Stimulated activated CD8-positive, alpha-beta memory T cell treated with anti-CD3 and anti-CD28 coated beads, Interleukin-15, amount 100 ng/mL, for 48 hours (primary cell): ENCODE data around the gene LRCH3.

Source experiments
- DNase-seq, 2 donors: peaks; one replicate each; pipeline ENCODE4 v3.0.0-alpha.2; 2020; ENCODE audit warnings: low read depth in 2 of 2

Gene LRCH3

DNA sequence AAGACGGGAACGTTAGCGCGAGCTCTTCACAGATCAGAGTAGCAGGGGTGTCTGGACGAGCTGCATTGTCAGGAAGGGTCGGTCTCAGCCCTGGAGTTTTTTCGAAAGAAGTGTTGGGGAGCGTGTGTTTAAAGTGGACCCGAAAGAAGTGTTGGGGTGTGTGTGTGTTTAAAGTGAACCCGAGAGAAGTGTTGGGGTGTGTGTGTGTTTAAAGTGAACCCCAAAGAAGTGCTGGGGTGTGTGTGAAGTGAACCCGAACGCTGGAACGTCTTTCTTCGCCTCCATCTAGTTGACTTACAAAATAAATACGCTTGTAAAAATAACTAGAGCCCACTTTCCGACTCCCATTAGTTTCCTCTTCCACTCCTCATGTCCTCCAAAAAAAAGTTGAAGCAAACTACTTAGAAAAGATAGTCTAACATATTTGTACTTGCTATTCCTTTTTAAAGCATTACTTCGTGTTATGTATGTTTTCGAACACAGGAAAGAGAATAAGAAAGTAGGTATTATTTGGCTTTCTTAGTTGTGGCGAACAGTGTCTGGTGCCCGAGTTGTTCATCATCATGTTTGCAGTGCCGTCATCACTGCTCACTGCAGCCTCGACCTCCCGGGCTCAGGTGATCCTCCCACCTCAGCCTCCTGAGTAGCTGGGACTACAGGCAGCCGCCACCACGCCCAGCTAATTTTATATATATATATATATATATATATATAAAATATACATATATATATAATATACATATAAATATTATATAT lies 1.0 kb downstream of the LRCH3 start:
- DNase-seq: peak in 1 of 2 donors; percentile 11

DNA sequence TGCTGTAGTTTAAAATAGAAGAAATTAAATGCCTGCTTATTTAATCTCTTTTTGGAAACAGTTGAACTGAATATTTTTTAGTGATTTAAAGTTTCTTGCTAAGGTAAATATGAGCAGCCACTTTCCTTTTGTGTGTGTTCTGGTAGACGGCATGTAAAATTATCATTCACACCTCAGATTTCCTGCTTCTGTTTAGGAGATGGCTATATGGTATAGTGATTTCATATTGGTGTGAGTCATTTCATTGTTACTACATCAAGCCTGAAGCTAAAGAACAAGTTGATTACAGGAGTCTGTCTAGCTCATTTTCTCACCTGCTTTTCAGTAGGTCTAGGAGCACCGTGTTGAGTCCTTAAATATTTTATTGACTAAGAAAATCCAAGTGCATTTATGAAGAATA lies 2.2 kb downstream of the LRCH3 start:
- no peak for DNase-seq

DNA sequence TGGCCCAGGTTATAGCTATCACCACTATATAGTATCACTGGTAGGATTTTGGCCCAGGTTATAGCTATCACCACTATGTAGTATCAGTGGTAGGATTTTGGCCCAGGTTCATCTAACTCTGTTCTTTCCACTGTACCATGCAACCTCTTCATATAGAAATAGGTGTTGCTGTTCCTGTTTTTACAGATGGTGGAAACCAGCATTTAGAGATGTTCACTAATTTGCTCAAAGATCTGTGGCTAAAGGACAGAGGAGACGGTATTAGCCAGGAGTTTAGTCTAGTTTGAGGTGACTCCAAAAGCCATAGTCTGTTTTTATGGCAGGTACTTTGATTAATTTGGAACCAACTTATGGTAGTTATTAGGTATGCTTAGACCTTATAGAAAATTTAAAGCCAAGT lies 3.1 kb downstream of the LRCH3 start:
- DNase-seq: no peak

DNA sequence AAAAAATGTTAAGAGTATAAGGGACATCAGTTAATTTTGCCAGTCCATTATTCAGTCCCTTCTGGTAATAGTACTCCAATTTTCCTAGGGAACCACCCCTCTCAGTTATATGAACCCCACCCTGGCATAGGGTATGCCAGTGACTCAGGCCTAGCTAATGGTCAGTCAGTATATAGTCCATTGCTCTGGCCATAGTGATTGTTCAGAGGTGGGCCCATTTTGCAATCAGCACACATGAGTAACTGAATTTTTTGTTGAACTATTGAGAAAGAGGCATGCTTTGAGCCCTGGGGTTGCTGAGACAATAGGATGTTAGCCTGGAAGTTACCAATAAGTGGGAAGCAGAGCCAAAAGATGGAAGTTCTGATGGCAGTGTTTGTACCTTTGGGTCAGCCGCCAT lies 4.1 kb downstream of the LRCH3 start:
- no peak for DNase-seq

DNA sequence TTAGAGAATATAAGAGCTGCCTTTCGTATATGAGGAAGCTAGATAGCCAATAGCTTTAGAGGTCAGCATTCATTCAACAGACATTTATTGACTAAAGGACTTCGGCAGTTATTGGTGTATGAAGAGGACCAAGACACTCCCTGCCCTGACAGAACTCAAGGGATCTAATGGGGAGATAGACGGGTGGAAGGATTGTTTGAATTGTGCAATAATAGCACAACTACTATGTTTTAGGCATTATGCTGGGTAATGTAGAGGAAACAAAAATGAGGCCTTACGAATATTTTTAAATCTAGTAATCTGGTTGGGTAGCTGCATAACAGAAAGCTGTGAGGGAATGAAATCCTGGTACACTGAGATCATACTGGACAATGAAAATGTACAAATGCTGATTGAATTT lies 5.0 kb downstream of the LRCH3 start:
- no peak for DNase-seq

DNA sequence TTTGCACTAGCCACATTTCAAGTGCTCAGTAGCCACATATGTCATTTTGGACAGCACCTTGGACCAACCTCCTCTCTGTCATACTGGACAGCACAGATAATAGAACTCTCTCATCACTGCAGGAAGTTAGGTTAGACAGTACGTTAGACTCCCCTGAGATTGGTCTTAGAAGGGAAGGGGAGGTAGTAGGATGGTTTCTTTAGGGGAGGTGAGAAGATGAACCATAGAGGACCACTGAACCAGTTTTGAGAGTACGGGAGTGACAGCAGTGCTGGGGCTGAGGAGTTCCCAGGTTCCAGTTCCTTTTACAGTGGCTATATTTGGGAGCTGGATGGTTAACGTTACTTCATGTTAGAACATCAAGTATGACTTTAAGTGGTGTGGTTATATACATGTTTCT lies 7.8 kb downstream of the LRCH3 start:
- DNase-seq: no peak

DNA sequence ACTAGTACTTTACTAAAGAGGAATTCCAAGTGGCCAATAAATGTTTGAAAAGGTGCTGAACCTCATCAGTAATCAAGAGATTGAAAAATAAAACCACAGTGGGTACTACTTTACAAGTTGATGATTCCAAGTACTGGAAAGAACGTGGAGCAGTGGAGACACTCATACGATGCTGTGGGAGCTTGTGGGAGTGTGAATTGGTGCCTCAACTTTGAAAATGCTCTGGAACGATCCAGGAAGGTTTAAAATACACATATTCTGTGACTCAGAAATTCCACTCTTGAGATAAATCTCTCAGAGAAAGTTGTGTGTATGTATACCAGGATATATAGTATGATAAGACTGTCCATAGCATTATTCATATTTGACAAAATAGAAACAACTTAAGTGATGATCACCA lies 9.3 kb downstream of the LRCH3 start:
- DNase-seq: no peak

DNA sequence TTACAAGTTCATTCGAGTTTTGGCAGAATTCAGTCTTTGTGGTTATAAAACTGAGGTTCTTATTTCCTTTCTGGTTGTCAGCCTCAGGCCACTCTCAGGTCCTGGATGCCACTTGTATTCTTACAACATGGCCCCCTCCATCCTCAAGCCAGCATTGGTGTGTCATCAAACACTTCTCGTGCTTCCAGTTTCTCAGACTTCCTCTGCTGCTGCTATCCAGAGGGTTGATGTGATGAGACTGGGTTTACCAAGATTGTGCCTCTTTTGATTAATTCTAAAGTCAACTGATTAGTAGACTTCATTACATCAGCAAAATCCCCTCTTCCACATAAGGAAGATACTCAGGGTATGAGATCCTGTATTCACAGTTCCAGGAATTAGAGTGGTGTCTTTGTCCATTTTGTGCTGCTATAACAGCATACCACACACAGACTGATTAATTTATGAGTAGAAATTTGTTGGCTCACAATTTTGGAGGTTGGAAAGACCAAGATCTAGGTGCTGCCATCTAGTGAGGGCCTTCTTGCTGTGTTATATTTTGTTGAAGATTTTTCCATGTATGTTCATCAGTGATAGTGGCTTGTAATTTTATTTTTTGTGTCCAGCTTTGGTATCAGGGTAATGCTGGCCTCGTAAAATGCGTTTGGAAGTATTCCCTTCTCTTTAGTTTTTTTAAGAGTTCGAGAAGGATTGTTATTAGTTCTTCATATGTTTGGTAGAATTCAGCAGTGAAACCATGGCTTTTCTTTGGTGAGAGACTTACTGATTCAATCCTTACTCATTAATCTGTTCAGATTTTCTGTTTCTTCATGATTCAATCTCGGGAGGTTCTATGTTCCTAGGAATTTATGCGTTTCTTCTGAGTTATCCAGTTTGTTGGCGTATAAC lies 11.1 kb downstream of the LRCH3 start:
- no peak for DNase-seq

DNA sequence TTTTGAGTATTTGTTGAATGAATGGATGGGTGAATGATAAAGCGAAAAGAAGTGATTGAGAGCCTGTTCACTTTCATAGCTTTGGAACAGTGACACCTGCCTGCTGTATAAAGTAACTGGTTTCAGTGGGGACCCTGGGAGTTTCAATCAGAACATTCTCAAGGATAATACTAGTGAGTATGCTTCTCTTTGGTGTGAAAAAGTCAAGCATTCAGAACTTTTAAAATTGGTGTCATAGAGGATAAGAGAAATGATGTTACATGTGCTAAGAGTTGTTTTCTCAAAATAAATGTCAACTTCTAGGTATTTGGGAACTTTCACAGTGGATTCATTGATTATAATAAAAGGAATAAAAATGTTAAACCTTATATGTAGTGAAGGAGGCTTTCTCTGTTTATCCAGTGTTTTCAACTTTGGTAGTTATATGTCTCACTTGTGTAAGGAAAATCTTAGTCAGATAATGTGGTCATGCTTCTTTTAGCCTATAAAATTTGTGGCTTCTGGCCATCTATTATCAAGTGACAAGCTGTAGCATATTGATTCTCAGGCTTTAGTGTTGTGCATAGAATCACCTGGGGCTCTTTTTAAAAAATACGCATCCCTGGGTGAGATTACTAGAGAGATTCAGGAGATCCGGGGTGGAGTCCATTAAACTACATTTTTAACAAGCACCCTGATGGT lies 11.9 kb downstream of the LRCH3 start:
- DNase-seq: no peak

DNA sequence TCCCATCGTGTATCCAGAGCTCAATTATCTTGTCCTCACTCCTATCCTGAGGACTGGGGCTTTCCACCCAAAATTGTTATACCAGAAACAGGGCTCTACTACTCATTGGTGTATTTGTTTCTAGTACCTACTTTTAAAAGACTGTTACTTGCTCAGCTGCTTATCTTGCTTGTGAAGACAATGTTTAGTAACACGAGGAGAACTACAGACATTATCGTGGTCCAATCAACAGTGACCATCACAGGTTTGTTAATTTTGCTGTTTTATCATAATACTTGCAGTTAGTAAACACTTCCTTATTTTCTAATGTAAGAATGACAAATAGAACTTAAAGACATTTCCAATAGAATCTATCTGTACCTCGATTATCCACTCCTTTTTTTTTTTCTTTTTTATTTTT lies 13.5 kb downstream of the LRCH3 start:
- DNase-seq: no peak

DNA sequence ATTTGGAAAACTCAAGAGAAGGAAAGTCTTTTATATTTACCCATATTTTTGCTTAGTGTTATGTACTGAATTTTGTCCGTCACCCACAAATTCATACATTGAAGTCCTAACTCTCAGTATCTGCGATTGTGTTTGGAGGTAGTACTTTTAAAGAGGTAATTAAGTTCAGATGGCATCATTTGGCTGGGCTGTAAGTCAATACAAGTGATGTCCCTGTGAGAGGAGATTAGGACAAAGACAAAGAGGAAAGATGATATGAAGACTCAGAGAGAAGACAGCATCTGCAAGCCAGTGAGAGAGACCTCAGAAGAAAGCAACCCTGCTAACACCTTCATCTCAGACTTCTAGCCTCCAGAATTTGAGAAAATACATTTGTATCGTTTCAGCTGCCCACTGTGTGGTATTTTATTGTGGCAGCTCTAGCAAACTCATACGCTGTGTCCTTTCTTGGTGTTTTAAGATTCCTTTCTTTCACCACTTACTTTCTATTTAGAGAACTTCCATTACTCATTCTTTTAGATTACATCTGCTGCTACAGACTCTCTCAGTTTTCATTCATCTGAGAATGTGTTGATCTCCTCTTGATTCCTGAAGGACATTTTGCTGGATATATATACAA lies 17.0 kb downstream of the LRCH3 start:
- DNase-seq: no peak

DNA sequence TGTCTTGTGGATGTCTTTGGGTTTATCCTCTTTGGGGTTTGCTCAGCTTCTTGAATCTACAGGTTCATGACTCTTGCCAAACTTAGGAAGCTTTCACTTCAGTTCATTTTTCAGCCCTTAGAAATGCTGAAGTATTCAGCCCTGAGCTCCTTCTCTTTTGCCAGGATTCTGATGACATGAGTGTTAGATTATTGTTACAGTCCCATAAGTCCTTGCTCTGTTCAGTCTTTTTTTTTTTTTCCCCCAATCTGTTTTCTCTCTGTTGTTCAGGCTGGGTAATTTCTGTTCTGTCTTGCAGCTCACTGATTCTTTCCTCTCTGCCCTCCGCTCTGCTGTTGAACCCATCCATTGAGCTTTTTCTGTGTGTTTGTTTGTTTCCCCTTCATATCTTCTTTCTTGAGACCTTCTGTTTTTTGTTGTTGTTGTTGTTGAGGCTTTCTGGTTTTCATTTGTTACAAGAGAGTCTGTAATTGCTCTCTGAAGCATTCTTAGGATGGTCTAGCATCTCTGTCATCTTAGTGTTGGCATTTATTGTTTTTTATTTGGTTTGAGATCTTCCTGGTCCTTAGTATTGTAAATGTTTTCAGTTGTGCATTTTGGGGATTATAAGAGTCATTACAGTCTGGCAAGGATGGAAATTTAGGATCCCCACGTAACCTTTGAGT lies 18.4 kb downstream of the LRCH3 start:
- DNase-seq: no peak

DNA sequence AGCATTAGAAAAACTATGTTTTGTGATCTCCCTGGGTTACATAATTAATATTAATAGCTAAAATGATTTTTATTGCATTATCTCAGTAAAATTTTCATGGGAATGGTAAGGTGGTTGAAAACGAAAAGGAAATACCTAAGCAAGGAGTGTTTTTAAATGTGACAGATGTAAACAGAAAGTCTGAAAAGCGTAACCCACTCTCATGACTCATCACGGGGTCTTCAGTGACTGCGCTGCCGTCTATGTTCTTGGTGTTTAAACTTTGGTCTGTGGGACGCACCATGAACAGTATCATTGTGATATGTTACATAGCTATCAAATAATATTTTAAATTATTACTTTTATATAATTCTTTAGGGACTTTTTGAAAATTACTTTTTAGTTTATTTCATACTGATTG lies 19.8 kb downstream of the LRCH3 start:
- no peak for DNase-seq

DNA sequence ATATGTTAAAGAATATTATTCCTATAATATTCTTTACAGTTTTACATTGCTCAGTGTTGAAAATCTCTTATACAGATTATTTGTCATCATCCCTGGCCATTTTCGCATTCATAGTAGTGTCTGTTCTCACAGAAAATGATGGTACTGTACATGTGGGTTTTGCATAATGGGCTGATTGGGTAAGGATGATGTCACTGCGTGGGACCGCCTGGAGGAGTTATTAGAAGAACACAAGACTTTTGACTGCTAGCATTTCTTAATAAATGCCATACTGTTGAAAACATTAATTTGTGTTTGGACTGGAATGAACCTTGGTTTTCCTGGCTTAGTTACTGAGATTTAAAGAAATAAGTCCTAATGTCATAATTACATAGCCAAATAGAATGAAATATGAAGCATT lies 20.3 kb downstream of the LRCH3 start:
- no peak for DNase-seq

DNA sequence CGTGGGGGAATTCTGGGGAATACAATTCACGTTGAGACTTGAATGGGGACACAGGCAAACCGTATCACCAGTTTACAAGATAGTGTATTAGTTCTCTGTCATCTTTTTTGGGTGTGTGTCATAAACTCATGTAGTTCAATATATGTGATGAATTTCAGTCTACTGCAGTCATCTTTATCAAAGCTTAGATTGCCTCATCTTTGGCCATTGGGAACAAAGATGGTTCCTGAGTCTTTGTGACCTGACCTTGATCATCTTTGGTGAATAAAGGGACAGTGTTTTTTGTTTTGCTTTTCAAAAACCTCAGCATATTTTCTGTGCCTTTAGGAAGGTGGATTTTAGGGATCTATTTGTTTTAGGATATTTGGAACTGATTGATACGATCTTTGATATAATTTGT lies 23.3 kb downstream of the LRCH3 start:
- DNase-seq: no peak

DNA sequence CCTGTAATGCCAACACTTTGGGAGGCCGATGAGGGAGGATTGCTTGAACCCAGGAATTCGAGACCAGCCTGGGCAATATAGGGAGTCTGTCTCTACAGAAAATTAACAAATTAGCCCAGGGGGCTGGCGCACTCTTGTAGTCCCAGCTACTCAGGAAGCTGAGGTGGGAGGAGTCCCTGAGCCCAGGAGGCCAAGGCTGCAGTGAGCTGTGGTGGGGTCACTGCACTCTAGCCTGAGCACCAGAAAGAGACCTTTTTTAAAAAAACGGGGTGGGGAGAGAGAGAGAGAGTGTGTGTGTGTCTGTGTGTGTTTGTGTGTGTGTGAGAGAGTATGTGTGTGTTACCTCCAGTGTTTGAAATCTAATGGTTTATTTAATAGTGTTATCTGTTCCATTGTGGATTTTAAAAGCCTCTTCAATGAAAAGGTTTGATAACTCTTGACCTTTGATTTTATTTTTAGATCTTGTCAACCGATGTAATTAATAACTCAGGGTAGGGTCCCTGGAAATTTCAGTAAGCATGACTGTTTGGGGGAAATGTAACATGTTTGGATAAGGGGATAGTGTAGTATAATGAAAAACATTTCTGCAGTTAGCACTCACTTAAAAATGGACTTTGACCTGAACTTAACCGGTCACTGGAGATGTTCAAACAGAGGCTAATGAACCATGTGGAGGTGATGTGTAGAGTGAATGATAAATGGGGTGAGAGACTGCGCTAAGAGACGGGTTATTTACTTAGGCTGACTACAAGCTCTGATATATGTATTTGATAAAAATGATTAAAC lies 29.7 kb downstream of the LRCH3 start:
- no peak for DNase-seq

DNA sequence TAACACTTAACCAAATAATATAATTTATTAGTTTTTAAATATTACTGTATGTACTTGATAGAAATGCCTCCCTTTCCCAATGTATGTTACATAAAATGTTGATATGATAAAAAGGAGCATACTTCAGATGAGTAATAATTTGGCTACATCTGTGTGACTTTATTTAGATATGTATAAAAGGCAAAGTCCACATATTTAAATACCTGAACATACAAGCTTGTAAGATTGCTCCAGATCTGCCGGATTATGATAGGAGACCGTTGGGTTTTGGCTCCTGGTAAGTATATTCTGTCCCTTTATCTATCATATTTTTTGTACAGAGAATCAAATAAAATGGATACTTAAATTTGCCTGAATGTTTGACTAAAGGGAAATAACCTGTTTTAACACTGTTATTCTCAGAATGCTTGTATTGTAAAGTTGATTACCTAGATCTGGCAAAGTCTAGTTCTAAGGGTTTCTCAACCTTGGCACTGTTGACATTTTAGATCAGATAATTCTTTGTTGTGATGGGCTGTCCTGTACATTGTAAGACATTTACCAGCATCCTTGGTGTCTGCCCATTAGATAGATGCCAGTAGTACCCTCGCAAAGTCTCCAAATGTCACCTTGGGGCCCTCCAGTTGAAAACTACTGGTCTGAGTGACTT lies 38.5 kb downstream of the LRCH3 start:
- DNase-seq: no peak

DNA sequence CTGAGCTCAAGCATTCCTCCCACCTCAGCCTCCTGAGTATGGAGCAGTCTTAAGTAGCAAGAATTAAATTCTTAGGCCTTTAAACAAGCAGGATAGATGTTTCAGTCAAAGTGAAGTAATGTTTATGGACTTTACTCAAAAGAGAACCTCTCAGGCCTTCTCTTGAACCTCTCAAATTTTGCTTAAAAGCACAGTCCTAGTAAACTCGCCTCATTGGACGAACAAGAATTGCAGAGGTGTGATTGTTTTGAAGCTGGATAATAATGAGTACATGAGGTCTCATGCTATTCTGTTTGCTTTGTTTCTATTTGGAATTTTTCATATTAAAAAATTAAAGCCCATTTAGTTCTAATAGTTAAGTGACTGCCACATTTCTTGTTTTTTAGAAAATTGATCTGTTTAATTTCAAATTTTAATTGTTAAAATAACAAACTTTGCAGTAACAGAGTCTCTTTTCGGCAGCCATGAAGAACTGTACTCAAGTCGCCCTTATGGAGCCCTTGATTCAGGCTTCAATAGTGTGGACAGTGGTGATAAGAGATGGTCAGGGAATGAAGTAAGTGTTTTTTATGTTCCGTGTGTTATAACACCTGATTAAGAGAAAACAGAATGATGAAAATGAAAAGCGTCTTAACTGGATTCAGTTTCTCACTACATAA lies 39.4 kb downstream of the LRCH3 start:
- no peak for DNase-seq

DNA sequence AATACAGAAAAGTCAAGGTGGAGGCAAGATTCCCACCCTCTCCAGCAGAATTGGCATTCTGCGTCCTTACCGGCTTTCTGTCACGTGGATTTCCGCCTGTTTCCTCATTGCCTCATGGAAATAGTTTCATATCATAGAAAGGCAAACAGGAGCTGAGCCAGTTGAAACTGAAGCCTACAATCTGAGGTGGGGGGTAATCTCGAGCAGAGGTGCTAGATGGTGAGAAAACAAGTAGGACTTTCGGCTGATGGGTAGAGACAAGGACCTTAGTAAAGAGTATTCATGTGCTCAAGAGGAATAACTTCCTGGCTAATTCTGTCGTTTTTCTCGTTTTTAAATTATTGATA lies 39.9 kb downstream of the LRCH3 start:
- DNase-seq: no peak
